SK-N-MC (cell line): Measurements from ENCODE around the gene GLA.

ENCODE experiments used
- DNase-seq: peaks from one replicate; pipeline ENCODE4 v3.0.0-alpha.2; 2011; ENCODE audit warnings: low read depth, low spot score
- H3K27ac ChIP-seq: fragments of 200-600 bp; sonication (generic); 2 replicates; pipeline ENCODE4 v1.5.1; 2016; ENCODE audit warnings: mixed run types
- H3K36me3 ChIP-seq: fragments of 200-600 bp; sonication (generic); 2 replicates; pipeline ENCODE4 v1.6.1; 2017; ENCODE audit warnings: antibody characterized with exemption, low read length, mixed read lengths; ENCODE audit not compliant: insufficient read depth
- H3K4me3 ChIP-seq: fragments of 200-600 bp; sonication (generic); 2 replicates; pipeline ENCODE4 v1.5.1; 2016
- H3K9ac ChIP-seq: fragments of 200-600 bp; sonication (generic); 2 replicates; pipeline ENCODE4 v1.8.0; 2017; ENCODE audit warnings: mixed run types, mixed read lengths; ENCODE audit not compliant: insufficient read length
- H3K9me3 ChIP-seq: fragments of 200-600 bp; sonication (generic); 2 replicates; pipeline ENCODE4 v1.6.1; 2017; ENCODE audit warnings: low read depth, mild to moderate bottlenecking, antibody characterized with exemption, low read length, moderate library complexity, mixed read lengths
- EZH2 ChIP-seq: fragments of 200-600 bp; sonication (generic); IDR thresholded peaks from one replicate; pipeline ENCODE4 v1.6.1; 2017; ENCODE audit warnings: antibody characterized with exemption
- FOXP2 ChIP-seq: optimal IDR thresholded peaks from 2 replicates; pipeline ENCODE3; 2011; ENCODE audit warnings: mild to moderate bottlenecking, moderate library complexity; ENCODE audit not compliant: insufficient read depth; ENCODE audit errors: extremely low read length, control extremely low read depth
- POLR2AphosphoS5 ChIP-seq: IDR thresholded peaks from 2 replicates; pipeline ENCODE4 v1.6.1; 2012; ENCODE audit warnings: mild to moderate bottlenecking, low read depth, low read length, borderline replicate concordance

Gene GLA

DNA sequence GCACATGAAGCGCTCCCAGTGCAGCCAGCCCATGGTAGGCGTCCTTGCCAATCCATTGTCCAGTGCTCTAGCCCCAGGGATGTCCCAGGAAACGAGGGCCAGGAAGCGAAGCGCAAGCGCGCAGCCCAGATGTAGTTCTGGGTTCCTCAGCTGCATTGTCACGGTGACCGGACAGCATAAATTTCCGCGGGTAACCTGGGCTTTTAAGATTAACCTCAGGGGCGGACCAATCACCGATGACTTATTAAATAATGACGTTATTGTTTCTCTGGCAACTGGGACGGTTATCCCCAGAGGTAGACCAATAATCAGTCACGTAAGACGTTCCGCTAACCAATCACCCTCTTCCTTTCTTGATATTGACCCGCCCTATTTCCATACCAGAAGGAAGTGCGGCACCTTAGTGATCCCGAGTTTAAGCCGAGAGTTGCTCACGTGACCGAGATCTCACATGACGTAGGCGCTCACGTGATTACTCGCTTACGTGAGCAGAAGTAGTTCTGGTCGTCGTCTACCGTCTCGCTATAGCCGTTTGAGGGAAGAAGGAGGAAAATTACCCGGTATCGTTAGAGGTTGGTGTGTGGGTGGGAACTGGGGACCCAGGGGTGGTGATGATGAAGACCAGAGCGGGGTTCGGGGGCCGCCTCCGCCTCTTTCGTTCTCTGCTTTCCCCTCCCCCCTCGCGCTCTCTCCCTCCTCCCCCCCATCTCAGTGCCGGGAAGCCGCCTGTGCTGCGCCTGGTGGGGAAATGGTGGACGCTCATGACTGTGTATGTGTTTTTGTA is at the start of gene GLA, which contains the start of gene HNRNPH2:
GLA (minus strand) TSS at position 178 of the 784 bp plus-strand sequence; CDS start at position 156, 22 bp downstream.
HNRNPH2 (plus strand) TSS at position 475 of the 784 bp plus-strand sequence. CDS start 3,767 bp downstream, outside the sequence.
- TF ChIP-seq POLR2AphosphoS5 (peak; percentile 56; the same call in 1 of the 2 replicates), EZH2 (no peak)
- Histone ChIP-seq H3K9ac (peak within 1 kb of the TSS; percentile 95), H3K4me3 (peak within 1 kb of the TSS; percentile 89), H3K36me3 (peaks cover 14% of the 10 kb centered on the region; the same call in 1 of the 2 replicates), H3K9me3 (no peaks in the 10 kb centered on the region), H3K27ac (peak within 1 kb of the TSS; percentile 93)
- DNase-seq = peak; percentile 95

DNA sequence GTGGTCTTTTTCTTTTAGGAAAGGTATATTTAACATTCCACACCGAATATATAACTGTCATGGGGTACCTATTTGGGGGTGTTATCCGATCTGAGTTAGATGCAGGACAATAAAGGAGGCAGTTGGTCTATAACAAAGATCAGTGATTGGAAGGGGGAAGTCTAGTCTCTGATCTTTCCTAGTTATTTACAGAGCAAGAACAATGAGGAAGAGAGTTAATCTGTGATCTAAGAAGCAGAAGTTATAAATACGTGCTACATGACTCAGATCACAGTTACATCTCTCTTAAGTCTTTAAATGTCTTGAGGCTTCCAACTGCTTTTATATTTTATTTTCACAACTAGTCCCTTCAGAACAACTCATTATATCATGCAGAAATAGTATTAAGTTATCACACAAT is 44.3 kb upstream of the GLA start:
- Histone ChIP-seq H3K9me3 (no peaks in the 10 kb centered on the region), H3K4me3 (no peak overlapping the region), H3K36me3 (no peaks in the 10 kb centered on the region), H3K27ac (no peak overlapping the region), H3K9ac (no peak overlapping the region)
- no peak for DNase-seq
- no peak for TF ChIP-seq FOXP2
- no peak for TF ChIP-seq EZH2
- no peak for TF ChIP-seq POLR2AphosphoS5

- no peaks in the 10 kb centered on the region for H3K36me3 ChIP-seq
- H3K4me3 ChIP-seq = no peak overlapping the region
- TF ChIP-seq EZH2 (no peak), FOXP2 (no peak), POLR2AphosphoS5 (no peak)
- H3K27ac ChIP-seq = no peak overlapping the region
- no peak for DNase-seq
- no peaks in the 10 kb centered on the region for H3K9me3 ChIP-seq
- no peak overlapping the region for H3K9ac ChIP-seq
Observed at GRCh38 chrX:101450961-101451360, 43.2 kb upstream of the GLA start.

- no peak overlapping the region for H3K27ac ChIP-seq
- TF ChIP-seq POLR2AphosphoS5 = no peak
- TF ChIP-seq EZH2 = no peak
- no peak for TF ChIP-seq FOXP2
Observed at GRCh38 chrX:101450085-101450484, 42.4 kb upstream of the GLA start.

GRCh38 chrX:101449279-101449678 is 41.6 kb upstream of the GLA start:
- DNase-seq = no peak
- TF ChIP-seq POLR2AphosphoS5 (no peak), EZH2 (no peak), FOXP2 (no peak)

More at GRCh38 chrX:101450085-101450484, 42.4 kb upstream of the GLA start:
- Histone ChIP-seq H3K4me3 (no peak overlapping the region), H3K36me3 (no peaks in the 10 kb centered on the region), H3K9ac (no peak overlapping the region), H3K9me3 (no peaks in the 10 kb centered on the region)
- no peak for DNase-seq

DNA sequence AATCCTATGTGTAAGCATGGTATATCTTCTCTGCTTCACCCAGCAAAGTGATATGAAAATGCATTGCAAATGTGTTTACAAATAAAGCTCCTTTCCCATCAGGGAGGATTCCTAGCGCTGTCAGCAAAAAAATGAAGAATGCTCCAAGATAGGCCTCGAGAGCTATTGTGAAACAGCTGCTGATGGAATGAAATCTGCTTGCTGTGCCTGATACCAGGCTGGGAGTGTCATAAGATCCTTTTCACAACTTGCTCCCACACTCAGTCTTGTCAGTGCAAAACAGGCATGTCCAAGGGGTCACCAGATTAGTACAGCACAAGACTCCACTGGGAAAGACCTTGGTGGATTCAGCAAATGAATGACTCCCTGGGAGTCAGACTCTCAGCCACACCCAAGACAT is 34.4 kb upstream of the GLA start:
- no peak overlapping the region for H3K4me3 ChIP-seq
- no peak for DNase-seq
- no peak for TF ChIP-seq FOXP2
- H3K27ac ChIP-seq = no peak overlapping the region
- no peaks in the 10 kb centered on the region for H3K36me3 ChIP-seq
- H3K9ac ChIP-seq = no peak overlapping the region
- H3K9me3 ChIP-seq = no peaks in the 10 kb centered on the region

More at GRCh38 chrX:101449279-101449678, 41.6 kb upstream of the GLA start:
- H3K9me3 ChIP-seq = no peaks in the 10 kb centered on the region
- H3K9ac ChIP-seq = no peak overlapping the region
- H3K36me3 ChIP-seq = no peaks in the 10 kb centered on the region
- H3K27ac ChIP-seq = no peak overlapping the region
- no peak overlapping the region for H3K4me3 ChIP-seq

DNA sequence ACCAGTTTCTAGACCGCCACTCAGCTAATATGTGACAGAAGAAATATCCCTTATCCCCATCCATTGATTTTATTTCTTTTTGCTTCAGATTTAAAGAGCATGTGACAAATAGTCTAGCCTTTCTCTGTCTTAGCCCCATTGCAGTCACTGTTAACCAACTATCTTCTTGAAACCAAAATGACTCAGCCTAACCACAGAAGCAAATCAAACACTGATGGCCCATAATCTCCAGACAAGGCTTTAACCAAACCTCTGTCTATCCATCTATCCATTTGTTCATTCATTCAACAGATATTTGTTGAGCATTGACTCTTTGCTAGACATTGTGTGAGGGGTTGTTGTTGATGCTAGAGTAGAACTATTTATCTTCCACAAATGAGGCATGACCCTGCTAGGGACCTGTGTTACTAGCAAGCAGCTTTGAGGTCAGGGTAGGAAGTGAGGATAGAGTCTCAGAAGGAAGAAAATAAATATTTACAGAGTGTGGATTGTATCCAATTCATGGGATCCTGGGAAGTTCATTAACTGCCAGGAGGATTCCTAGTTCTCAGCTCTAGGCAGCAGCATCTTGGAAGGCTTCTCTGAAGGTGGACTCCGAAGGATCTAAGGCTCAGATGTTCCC is 22.8 kb upstream of the GLA start:
- Histone ChIP-seq H3K9ac (no peak overlapping the region), H3K9me3 (no peaks in the 10 kb centered on the region), H3K4me3 (no peak overlapping the region), H3K36me3 (no peaks in the 10 kb centered on the region), H3K27ac (no peak overlapping the region)
- no peak for DNase-seq
- TF ChIP-seq POLR2AphosphoS5 (no peak), FOXP2 (no peak)

- Histone ChIP-seq H3K4me3 (no peak overlapping the region), H3K36me3 (no peaks in the 10 kb centered on the region), H3K9me3 (no peaks in the 10 kb centered on the region), H3K27ac (no peak overlapping the region), H3K9ac (no peak overlapping the region)
- no peak for TF ChIP-seq EZH2
- no peak for TF ChIP-seq POLR2AphosphoS5
- no peak for TF ChIP-seq FOXP2
- no peak for DNase-seq
Observed at GRCh38 chrX:101429934-101430333, 22.2 kb upstream of the GLA start.
